ENCODE data around the gene PITPNB. TPM values are rescaled to one million over a fixed set of nuclear protein-coding genes. Genes with fewer than 3 reads are reported as not detected.

The PITPNB gene
- total RNA-seq, 1 experiment from 2014 or later = 135 TPM

GRCh38 chr22:27895600-27895999, 23.5 kb downstream of the PITPNB start:
- Histone ChIP-seq H3K27ac (ENCODE audit: low read depth, low read length, poor library complexity, severe bottlenecking) (no peak overlapping the region), H3K4me1 (ENCODE audit: insufficient read depth, low read length, poor library complexity, severe bottlenecking) (peaks cover 23% of the 10 kb centered on the region), H3K36me3 (ENCODE audit: insufficient read depth, low read length, poor library complexity, severe bottlenecking) (peaks cover 63% of the 10 kb centered on the region), H3K9me3 (ENCODE audit: low read depth, low read length, poor library complexity, severe bottlenecking) (no peaks in the 10 kb centered on the region), H3K27me3 (replicated peaks; ENCODE audit: insufficient read depth, low read depth, low read length, poor library complexity) (no peaks in the 10 kb centered on the region), H3K4me3 (ENCODE audit: low read depth, low read length, poor library complexity, severe bottlenecking) (no peak overlapping the region)
- intact Hi-C loops (cut with micrococcal nuclease; ENCODE audit: unreplicated experiment) = no loop called here
- DNase-seq (ENCODE audit: low spot score) = no peak
- no peak for TF ChIP-seq CTCF (conservative IDR thresholded peaks at IDR 0.05; ENCODE audit: low read depth, low read length)
- no peak for TF ChIP-seq EZH2 (IDR thresholded peaks at IDR 0.05; ENCODE audit: borderline replicate concordance, low read depth, low read length, poor library complexity, severe bottlenecking)
- ChIA-PET CTCF (no interaction called here), POLR2A (ENCODE audit: low non-redundant PET) (no interaction called here)
- no TSS peak for BruUV-seq (replicated peaks)

GRCh38 chr22:27892811-27893210, 26.2 kb downstream of the PITPNB start:
- BruUV-seq (replicated peaks) = no TSS peak
- H3K4me3 ChIP-seq (ENCODE audit: low read depth, low read length, poor library complexity, severe bottlenecking) = no peak overlapping the region
- no peak for DNase-seq (ENCODE audit: low spot score)
- no peak for TF ChIP-seq EZH2 (IDR thresholded peaks at IDR 0.05; ENCODE audit: borderline replicate concordance, low read depth, low read length, poor library complexity, severe bottlenecking)
- TF ChIP-seq CTCF (conservative IDR thresholded peaks at IDR 0.05; ENCODE audit: low read depth, low read length) = no peak
- H3K27ac ChIP-seq (ENCODE audit: low read depth, low read length, poor library complexity, severe bottlenecking) = no peak overlapping the region
- intact Hi-C loops (cut with micrococcal nuclease; ENCODE audit: unreplicated experiment) = no loop called here
- no peaks in the 10 kb centered on the region for H3K27me3 ChIP-seq (replicated peaks; ENCODE audit: insufficient read depth, low read depth, low read length, poor library complexity)
- ChIA-PET POLR2A (ENCODE audit: low non-redundant PET) (no interaction called here), CTCF (interaction anchor here (0.7 kb wide), 1 partner anchor 33 kb away, joined by 3 read pairs; no protein-coding TSS in a partner anchor)
- no peaks in the 10 kb centered on the region for H3K9me3 ChIP-seq (ENCODE audit: low read depth, low read length, poor library complexity, severe bottlenecking)
- H3K36me3 ChIP-seq (ENCODE audit: insufficient read depth, low read length, poor library complexity, severe bottlenecking) = peaks cover 76% of the 10 kb centered on the region
- H3K4me1 ChIP-seq (ENCODE audit: insufficient read depth, low read length, poor library complexity, severe bottlenecking) = peaks cover 23% of the 10 kb centered on the region

GRCh38 chr22:27892064-27892463, 27.0 kb downstream of the PITPNB start:
- TF ChIP-seq CTCF (conservative IDR thresholded peaks at IDR 0.05; ENCODE audit: low read depth, low read length) = no peak
- no peak for TF ChIP-seq EZH2 (IDR thresholded peaks at IDR 0.05; ENCODE audit: borderline replicate concordance, low read depth, low read length, poor library complexity, severe bottlenecking)
- no peak overlapping the region for H3K27ac ChIP-seq (ENCODE audit: low read depth, low read length, poor library complexity, severe bottlenecking)
- CTCF ChIA-PET = no interaction called here
- no peak overlapping the region for H3K4me3 ChIP-seq (ENCODE audit: low read depth, low read length, poor library complexity, severe bottlenecking)
- H3K4me1 ChIP-seq (ENCODE audit: insufficient read depth, low read length, poor library complexity, severe bottlenecking) = peaks cover 16% of the 10 kb centered on the region
- DNase-seq (ENCODE audit: low spot score) = no peak
- no peaks in the 10 kb centered on the region for H3K27me3 ChIP-seq (replicated peaks; ENCODE audit: insufficient read depth, low read depth, low read length, poor library complexity)
- H3K36me3 ChIP-seq (ENCODE audit: insufficient read depth, low read length, poor library complexity, severe bottlenecking) = peaks cover 70% of the 10 kb centered on the region
- no peaks in the 10 kb centered on the region for H3K9me3 ChIP-seq (ENCODE audit: low read depth, low read length, poor library complexity, severe bottlenecking)
- intact Hi-C loops (cut with micrococcal nuclease; ENCODE audit: unreplicated experiment) = no loop called here
- POLR2A ChIA-PET (ENCODE audit: low non-redundant PET) = no interaction called here
- BruUV-seq (replicated peaks) = no TSS peak
